Stimulated activated naive CD8-positive, alpha-beta T cell treated with anti-CD3 and anti-CD28 coated beads, Interleukin-15, Interleukin-2, amounts not matched to agents 100 ng/mL and 50 ng/mL, for 24 hours (primary cell): ENCODE measurements around the gene CD300A.
"Not testable (repeated sequence)": the region's sequence is repeated elsewhere in the genome, so short reads cannot be mapped to it uniquely, and the experiment has no call there.

Source experiments
- H3K27ac Mint-ChIP-seq: one replicate; pipeline ENCODE4 v1.8.0; 2021; ENCODE audit warnings: mild to moderate bottlenecking, mixed read lengths
- H3K27me3 Mint-ChIP-seq: one replicate; pipeline ENCODE4 v1.8.0; 2021; ENCODE audit warnings: mixed read lengths
- H3K36me3 Mint-ChIP-seq: one replicate; pipeline ENCODE4 v1.8.0; 2021; ENCODE audit warnings: low read depth, mixed read lengths
- H3K4me1 Mint-ChIP-seq: one replicate; pipeline ENCODE4 v1.8.0; 2021; ENCODE audit warnings: low read depth, mixed read lengths
- H3K4me3 Mint-ChIP-seq: one replicate; pipeline ENCODE4 v1.8.0; 2021; ENCODE audit warnings: mild to moderate bottlenecking, mixed read lengths
- H3K9me3 Mint-ChIP-seq: one replicate; pipeline ENCODE4 v1.8.0; 2021; ENCODE audit warnings: mixed read lengths

CD300A gene

DNA sequence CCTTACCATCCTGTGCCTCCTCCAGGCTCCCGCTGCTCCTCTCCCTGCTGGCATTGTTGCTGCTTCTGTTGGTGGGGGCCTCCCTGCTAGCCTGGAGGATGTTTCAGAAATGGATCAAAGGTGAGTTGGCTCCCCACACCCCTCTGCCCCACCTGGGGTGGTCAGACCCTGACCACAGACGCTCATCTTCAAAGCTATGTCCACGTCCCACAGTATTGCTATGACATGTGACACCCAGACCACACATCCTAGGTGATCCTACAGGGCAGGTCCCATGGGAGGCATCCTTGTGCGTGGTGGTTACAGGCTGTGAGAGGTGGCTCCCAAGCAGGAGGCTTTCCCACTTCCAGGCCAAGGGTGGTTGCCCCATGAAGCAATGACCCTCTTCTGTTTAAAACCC lies 11.0 kb downstream of the CD300A start:
- Mint-ChIP-seq H3K27me3 (no peaks in the 10 kb centered on the region), H3K9me3 (peaks cover 4% of the 10 kb centered on the region), H3K4me3 (no peak overlapping the region), H3K27ac (no peak overlapping the region), H3K4me1 (peaks cover 62% of the 10 kb centered on the region), H3K36me3 (peaks cover 27% of the 10 kb centered on the region)

DNA sequence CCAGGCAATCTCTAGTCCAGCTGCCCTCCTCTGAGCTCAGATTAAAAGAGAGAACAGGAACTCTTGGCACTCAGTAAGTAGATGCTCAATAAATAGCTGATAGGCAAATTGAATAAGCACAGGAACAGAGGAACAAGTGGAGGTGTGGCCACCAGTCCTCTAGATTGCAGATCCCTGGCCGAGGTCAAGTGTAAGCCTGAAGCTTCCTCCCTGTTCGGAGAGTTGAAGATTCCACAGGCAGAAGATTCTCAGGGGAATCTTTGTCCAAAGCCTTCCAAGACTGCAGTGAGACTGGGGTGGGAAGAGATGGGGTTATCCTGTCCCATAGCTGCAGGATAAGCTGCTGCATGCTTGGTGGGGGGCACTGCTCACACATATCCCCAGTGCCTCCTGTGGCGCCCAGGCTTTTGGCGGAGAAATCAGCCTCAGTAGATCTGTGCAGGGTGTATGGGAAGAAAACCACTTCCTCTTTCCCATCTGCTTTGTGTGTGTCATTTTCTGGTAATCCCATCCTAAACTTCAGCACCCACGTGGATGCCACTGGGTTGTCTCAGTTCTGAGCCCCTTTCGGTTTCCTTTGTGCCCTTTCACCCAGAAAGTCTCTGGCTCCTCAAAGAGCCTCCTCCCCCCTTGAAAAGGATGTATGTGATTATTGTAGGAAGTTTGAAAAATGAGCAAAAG lies 12.1 kb downstream of the CD300A start:
- Mint-ChIP-seq H3K27me3 (no peaks in the 10 kb centered on the region), H3K4me3 (peak overlapping the region; percentile 50), H3K27ac (peak overlapping the region; percentile 64), H3K36me3 (peaks cover 27% of the 10 kb centered on the region), H3K4me1 (peaks cover 54% of the 10 kb centered on the region), H3K9me3 (peaks cover 4% of the 10 kb centered on the region)

DNA sequence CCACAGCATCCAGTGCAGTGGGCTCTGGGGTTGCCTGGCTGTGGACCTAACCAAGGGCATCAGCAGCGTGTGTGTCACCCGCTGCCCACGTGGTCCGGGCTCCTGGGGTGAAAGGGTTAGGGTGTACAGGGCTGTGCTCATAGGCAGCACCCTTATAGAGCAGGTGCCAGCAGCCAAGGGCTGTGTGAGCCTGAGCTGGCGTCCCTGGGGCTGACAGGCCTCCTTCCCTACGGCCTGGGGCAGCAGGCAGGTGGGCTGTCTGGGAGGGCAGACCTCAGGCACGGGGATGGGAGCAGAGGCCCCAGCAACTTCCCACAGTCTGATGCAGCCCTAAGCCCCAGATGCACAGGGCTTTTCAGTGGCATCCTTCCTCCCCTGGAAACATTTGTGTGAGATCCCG lies 13.9 kb downstream of the CD300A start:
- no peaks in the 10 kb centered on the region for H3K27me3 Mint-ChIP-seq
- H3K27ac Mint-ChIP-seq: peak overlapping the region; percentile 80
- H3K4me3 Mint-ChIP-seq: no peak overlapping the region
- H3K4me1 Mint-ChIP-seq: peaks cover 39% of the 10 kb centered on the region
- H3K9me3 Mint-ChIP-seq: peaks cover 4% of the 10 kb centered on the region
- peaks cover 15% of the 10 kb centered on the region for H3K36me3 Mint-ChIP-seq

DNA sequence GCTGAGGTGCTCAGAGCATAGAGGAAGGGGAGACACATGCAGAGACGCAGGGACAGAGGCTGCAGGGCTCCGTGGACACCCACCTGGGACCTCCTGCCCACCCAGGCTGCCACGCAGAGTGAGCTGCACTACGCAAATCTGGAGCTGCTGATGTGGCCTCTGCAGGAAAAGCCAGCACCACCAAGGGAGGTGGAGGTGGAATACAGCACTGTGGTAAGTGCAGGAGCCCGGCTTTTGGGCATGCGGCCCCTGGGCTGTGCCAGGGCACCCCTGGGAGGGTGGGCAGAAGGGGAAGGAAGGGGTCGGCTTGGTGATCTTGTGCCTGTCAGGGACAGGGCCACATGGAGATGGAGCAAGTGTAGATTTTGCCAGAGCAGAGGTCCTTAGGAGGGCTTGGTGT lies 15.2 kb downstream of the CD300A start:
- H3K36me3 Mint-ChIP-seq: peaks cover 7% of the 10 kb centered on the region
- H3K27me3 Mint-ChIP-seq: no peaks in the 10 kb centered on the region
- H3K9me3 Mint-ChIP-seq: no peaks in the 10 kb centered on the region
- peaks cover 36% of the 10 kb centered on the region for H3K4me1 Mint-ChIP-seq
- H3K4me3 Mint-ChIP-seq: no peak overlapping the region
- H3K27ac Mint-ChIP-seq: no peak overlapping the region

DNA sequence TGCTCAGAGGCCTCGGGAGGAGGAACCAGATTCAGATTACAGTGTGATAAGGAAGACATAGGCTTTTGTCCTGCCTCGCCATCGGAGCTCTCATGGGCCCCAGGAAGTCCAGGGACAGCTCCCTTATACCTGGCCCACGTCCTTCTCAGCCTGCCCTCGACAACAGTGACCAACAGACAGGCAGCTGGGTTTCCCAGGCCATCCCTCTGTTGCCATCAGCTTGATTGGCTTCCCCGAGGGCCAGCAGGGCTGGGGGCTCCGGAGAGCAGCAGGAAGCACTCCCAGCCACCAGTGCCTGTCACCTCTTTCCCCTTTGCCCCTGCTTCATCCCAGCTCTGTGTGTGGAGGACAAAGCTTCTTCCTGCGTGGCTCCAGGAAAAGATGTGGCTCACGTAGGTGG lies 17.6 kb downstream of the CD300A start:
- Mint-ChIP-seq H3K27ac (no peak overlapping the region), H3K9me3 (no peaks in the 10 kb centered on the region), H3K4me1 (peaks cover 16% of the 10 kb centered on the region), H3K27me3 (no peaks in the 10 kb centered on the region), H3K4me3 (no peak overlapping the region), H3K36me3 (peaks cover 5% of the 10 kb centered on the region)

DNA sequence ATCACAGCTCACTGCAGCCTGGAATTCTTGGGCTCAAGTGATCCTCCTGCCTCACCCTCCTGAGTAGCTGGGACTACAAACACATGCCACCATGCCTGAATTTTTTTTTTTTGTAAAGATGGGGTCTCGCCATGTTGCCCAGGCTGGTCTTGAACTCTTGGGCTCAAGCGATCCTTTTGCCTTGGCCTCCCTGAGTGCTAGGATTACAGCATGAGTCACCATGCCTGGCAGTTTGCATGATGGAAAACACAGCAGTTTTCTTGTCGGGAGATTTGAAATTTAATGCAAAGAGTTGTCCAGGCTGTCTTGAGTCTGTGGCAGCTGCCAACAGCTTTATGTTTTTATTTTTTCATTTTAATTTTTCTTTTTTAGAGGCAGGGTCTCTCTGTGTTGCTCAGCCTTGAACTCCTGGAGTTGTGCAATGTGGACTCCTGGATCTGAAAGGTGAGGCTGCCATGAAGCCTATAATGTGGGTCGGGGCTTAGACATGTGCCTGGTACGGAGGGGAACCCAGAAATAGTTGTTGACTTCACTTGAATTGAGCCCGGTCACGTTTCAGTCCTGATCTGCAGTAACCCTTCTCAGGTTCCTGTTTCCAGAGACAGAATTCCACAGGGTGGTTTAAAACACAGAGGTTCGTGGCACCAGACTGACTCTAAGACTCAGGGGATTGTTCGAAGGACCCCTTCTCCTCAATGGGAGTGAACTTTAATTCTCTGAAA lies 18.7 kb downstream of the CD300A start:
- Mint-ChIP-seq H3K27ac (no peak overlapping the region), H3K4me1 (peaks cover 6% of the 10 kb centered on the region), H3K4me3 (no peak overlapping the region), H3K9me3 (no peaks in the 10 kb centered on the region), H3K36me3 (peaks cover 9% of the 10 kb centered on the region), H3K27me3 (no peaks in the 10 kb centered on the region)

DNA sequence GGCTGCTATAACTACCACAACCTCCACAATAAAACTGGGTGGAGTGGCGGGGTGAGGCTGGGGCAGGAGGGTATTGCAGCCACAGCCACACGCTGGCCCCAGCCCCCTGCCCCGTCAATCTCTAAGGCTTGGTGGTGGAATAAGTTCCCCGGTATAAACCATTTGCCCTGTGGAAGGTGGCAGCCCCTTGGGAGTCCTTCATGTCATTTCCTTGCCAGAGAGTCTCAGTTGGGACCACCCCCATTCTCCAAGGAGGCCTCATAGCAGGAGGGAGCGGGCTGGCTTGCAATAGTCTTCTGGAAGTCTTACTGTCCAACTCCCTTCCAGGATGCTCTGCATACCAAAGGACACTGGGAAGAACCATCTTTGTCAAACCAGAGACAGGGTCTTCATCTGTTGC lies 19.4 kb downstream of the CD300A start:
- H3K4me1 Mint-ChIP-seq: no peaks in the 10 kb centered on the region
- no peak overlapping the region for H3K4me3 Mint-ChIP-seq
- H3K27ac Mint-ChIP-seq: no peak overlapping the region
- H3K9me3 Mint-ChIP-seq: no peaks in the 10 kb centered on the region
- peaks cover 9% of the 10 kb centered on the region for H3K36me3 Mint-ChIP-seq
- H3K27me3 Mint-ChIP-seq: no peaks in the 10 kb centered on the region

DNA sequence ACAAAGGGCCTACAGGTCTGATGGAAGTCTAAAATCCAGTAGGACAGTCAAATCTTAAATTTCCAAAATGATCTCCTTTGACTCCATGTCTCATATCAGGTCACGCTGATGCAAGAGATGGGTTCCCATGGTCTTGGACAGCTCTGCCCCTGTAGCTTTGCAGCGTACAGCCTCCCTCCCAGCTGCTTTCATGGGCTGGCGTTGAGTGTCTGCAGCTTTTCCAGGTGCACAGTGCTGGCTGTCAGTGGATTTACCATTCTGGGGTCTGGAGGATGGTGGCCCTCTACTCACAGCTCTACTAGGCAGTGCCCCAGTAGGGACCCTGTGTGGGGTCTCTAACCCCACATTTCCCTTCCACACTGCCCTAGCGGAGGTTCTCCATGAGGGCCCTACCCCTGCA lies 21.8 kb downstream of the CD300A start:
- not testable (repeated sequence) for H3K9me3 Mint-ChIP-seq, H3K4me1 Mint-ChIP-seq, H3K27me3 Mint-ChIP-seq, H3K4me3 Mint-ChIP-seq, H3K27ac Mint-ChIP-seq, H3K36me3 Mint-ChIP-seq

DNA sequence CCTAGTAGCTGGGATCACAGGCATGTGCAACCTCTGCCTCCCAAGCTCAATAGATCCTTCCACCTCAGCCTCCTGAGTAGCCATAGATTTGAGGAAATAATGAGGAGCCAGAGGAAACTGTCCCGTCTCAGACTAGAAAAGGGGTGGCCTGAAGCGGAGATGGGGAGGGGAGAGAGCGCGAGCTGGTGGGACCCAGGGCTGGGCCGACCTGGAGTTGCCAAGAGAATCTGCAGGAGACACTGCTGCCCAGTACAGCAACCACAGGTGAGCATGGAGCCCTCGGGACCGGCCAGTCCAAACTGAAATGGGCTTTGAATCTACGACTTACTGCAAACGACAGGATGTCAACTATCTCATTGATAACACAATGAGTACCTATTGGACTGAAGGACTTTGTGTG lies 24.3 kb downstream of the CD300A start:
- H3K36me3 Mint-ChIP-seq: peaks cover 5% of the 10 kb centered on the region
- no peaks in the 10 kb centered on the region for H3K27me3 Mint-ChIP-seq
- peak overlapping the region; percentile 45 for H3K27ac Mint-ChIP-seq
- H3K4me1 Mint-ChIP-seq: peaks cover 8% of the 10 kb centered on the region
- no peak overlapping the region for H3K4me3 Mint-ChIP-seq
- H3K9me3 Mint-ChIP-seq: no peaks in the 10 kb centered on the region

DNA sequence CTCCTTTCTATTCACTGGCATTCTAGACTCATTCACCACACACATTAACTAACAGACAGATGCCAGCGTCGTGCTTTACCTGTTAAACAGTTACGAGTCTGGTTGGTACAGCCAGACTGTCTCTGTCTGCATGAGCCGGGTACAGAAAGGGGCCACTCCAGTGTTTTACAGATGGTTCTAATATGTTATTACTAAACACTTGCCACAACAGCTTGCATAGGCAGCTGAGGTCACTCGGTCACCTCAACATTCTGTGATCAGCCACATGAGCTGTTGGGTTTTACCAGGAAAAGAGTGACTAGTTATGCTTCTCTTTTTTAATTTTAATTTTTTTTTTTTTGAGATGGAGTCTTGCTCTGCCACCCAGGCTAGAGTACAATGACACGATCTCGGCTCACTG lies 25.2 kb downstream of the CD300A start:
- Mint-ChIP-seq H3K9me3 (no peaks in the 10 kb centered on the region), H3K27me3 (no peaks in the 10 kb centered on the region), H3K27ac (no peak overlapping the region), H3K4me1 (peaks cover 8% of the 10 kb centered on the region), H3K4me3 (no peak overlapping the region), H3K36me3 (peaks cover 5% of the 10 kb centered on the region)

DNA sequence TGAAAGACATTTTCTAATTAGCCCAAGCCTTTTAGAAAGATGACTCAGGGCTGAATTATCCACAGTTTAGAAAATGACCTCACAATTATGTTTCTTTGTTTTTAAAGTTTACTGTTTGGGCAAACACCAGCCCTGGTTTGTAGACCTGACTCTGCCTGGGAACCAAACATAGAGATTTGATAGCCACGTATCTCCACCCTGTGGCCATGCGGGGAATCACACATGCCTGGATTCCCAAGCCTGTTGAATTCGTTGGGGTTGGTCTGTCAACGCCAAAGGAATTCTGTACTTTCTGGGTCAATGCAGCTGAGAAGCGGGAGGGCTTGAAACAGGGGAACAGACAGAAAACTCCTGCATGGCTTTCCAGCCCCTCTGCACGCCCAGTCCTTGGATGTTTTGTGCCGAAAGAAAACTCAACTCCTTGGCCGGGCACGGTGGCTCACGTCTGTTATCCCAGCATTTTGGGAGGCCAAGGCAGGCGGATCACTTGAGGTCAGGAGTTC lies 26.9 kb downstream of the CD300A start:
- Mint-ChIP-seq H3K27ac (no peak overlapping the region), H3K4me3 (no peak overlapping the region), H3K9me3 (no peaks in the 10 kb centered on the region), H3K27me3 (no peaks in the 10 kb centered on the region), H3K4me1 (peaks cover 8% of the 10 kb centered on the region), H3K36me3 (peaks cover 5% of the 10 kb centered on the region)

DNA sequence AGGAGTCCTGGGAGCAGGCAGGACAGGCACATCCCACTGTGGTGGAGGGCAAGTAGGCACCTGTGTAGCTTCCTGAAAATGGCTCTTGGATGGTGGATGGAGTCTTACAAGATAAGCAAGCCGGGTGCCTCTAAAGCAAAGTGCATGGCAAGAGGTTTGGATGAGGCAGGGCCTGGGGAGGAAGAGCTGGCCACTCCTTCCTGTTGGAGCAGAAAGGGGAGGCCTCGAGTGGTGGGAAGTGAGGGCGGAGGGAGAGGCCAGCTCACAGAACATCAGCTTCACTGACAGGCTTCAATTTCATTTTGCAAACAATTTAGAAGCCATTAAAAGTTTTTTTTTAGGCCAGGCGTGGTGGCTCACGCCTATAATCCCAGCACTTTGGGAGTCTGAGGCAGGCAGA lies 31.0 kb downstream of the CD300A start:
- H3K4me3 Mint-ChIP-seq: no peak overlapping the region
- peaks cover 5% of the 10 kb centered on the region for H3K27me3 Mint-ChIP-seq
- no peak overlapping the region for H3K27ac Mint-ChIP-seq
- H3K9me3 Mint-ChIP-seq: no peaks in the 10 kb centered on the region
- no peaks in the 10 kb centered on the region for H3K36me3 Mint-ChIP-seq
- H3K4me1 Mint-ChIP-seq: peaks cover 8% of the 10 kb centered on the region

DNA sequence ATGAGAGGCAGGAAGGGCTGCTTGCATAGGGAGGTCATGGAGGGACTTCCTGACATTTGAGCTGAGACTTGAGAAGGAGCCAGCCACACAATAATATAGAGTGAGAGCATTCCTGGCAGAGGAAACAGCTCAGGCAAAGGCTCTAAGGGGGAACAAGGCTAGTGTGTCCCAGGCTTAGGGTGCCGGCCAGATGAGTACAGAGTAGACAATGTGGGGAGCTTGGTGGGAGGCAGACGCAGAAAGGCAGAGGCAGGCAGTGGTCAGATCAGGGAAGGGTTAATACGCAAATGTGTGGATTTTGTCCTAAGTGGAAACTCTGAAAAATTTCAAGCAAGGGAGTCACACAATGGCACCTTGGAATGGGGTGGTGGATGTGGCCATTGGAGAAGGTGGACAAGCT lies 33.6 kb downstream of the CD300A start:
- Mint-ChIP-seq H3K27ac (no peak overlapping the region), H3K27me3 (peaks cover 5% of the 10 kb centered on the region), H3K4me3 (no peak overlapping the region), H3K9me3 (no peaks in the 10 kb centered on the region), H3K36me3 (no peaks in the 10 kb centered on the region), H3K4me1 (no peaks in the 10 kb centered on the region)

DNA sequence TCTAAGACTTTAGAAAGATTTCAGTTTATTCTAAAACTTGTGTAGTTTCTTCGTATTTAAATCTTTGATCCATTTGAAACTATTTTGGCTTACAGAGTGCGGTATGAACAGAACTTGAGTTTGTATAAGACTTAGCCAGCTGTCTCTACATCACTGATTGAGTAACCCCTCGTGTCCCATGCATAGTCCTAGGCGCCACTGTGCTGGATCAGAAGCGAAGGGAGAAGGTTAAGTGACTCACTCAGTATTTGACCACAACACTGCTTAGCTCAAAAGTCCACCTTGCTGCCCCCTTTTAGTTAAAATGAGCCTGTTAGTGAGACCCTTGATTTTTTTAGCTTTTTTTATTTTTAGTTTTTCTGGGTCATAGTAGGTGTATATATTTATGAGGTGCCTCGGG lies 36.4 kb downstream of the CD300A start:
- Mint-ChIP-seq H3K4me1 (no peaks in the 10 kb centered on the region), H3K36me3 (no peaks in the 10 kb centered on the region), H3K27ac (no peak overlapping the region), H3K4me3 (no peak overlapping the region), H3K27me3 (peaks cover 5% of the 10 kb centered on the region), H3K9me3 (no peaks in the 10 kb centered on the region)

DNA sequence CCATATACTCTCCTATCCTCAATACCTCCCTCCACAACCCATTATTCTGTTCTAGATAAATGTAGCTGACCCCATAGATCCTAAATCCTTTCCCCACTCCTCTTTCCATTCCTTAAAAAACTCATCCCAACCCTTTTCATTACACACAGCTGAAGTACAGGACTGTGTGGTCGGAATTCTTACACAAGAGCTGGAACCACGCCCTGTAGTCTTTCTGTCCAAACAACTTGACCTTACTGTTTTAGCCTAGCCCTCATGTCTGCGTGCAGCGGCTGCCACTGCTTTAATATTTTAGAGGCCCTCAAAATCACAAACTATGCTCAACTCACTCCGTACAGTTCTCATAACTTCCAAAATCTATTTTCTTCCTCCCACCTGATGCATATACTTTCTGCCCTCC lies 37.5 kb downstream of the CD300A start:
- not testable (repeated sequence) for H3K4me3 Mint-ChIP-seq, H3K9me3 Mint-ChIP-seq, H3K36me3 Mint-ChIP-seq, H3K27ac Mint-ChIP-seq, H3K4me1 Mint-ChIP-seq, H3K27me3 Mint-ChIP-seq

DNA sequence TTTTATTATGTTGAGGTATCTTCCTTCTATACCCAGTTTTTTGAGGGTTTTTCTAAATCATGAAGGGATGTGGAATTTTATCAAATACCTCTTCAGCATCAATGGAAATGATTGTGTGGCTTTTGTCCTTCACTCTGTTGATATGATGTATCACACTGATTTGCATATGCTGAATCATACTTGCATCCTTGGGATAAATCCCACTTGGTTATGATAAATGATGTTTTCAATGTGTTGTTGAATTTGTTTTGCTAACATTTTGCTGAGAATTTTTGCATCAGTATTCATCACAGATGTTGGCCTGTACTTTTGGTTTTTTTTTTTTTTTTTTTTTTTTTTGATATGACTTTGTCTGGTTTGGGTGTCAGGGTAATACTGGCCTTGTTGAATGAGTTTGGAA lies 41.7 kb downstream of the CD300A start:
- H3K4me1 Mint-ChIP-seq: peaks cover 25% of the 10 kb centered on the region
- no peaks in the 10 kb centered on the region for H3K36me3 Mint-ChIP-seq
- H3K27ac Mint-ChIP-seq: no peak overlapping the region
- H3K4me3 Mint-ChIP-seq: no peak overlapping the region
- no peaks in the 10 kb centered on the region for H3K27me3 Mint-ChIP-seq
- no peaks in the 10 kb centered on the region for H3K9me3 Mint-ChIP-seq
